AG10803 (cell line): ENCODE results near the gene HHATL.

Experiments used
- DNase-seq: peaks from one replicate; pipeline ENCODE4 v3.0.0; 2010; ENCODE audit warnings: low read depth
- H3K4me3 ChIP-seq: 2 replicates; pipeline ENCODE4 v1.5.1; 2011; ENCODE audit warnings: mild to moderate bottlenecking, low read length, control low read depth
- CTCF ChIP-seq: conservative IDR thresholded peaks from 2 replicates; pipeline ENCODE4 v1.5.1; 2011; ENCODE audit warnings: mild to moderate bottlenecking, low read length, control low read depth, inconsistent platforms

The HHATL gene

GRCh38 chr3:42653303-42653559 is 49.4 kb downstream of the HHATL start:
- DNase-seq: no peak
- no peak for TF ChIP-seq CTCF
- peak overlapping the region; percentile 92 for H3K4me3 ChIP-seq

- TF ChIP-seq CTCF: no peak
- H3K4me3 ChIP-seq: peak overlapping the region; percentile 92
- DNase-seq: peak; percentile 70
Measured at GRCh38 chr3:42652611-42653302, 49.8 kb downstream of the HHATL start.

- no peak for DNase-seq
- no peak for TF ChIP-seq CTCF
- H3K4me3 ChIP-seq: peak overlapping the region; percentile 92
Measured at GRCh38 chr3:42652251-42652610, 50.4 kb downstream of the HHATL start.

GRCh38 chr3:42651248-42652091 is 51.1 kb downstream of the HHATL start:
- TF ChIP-seq CTCF: no peak
- DNase-seq: peak; percentile 76
- peak overlapping the region; percentile 92 for H3K4me3 ChIP-seq

GRCh38 chr3:42649783-42650182 is 52.8 kb downstream of the HHATL start:
- no peak for DNase-seq
- no peak overlapping the region for H3K4me3 ChIP-seq
- TF ChIP-seq CTCF: no peak

GRCh38 chr3:42649006-42649405 is 53.6 kb downstream of the HHATL start:
- no peak overlapping the region for H3K4me3 ChIP-seq
- no peak for TF ChIP-seq CTCF
- no peak for DNase-seq
